T-helper 9 cell (primary cell): ENCODE results near the gene MOBP.
"Not testable (repeated sequence)": the region's sequence is repeated elsewhere in the genome, so short reads cannot be mapped to it uniquely, and the experiment has no call there.

Experiments used
- DNase-seq: peaks from one replicate; pipeline ENCODE4 v3.0.0-alpha.2; 2020

The MOBP gene

GRCh38 chr3:39453134-39453533, 14.3 kb upstream of the MOBP start:
- no peak for DNase-seq

- not testable (repeated sequence) for DNase-seq
These were observed 13.6 kb upstream of the MOBP start for GRCh38 chr3:39453872-39454271.

GRCh38 chr3:39454591-39455217, 12.8 kb upstream of the MOBP start:
- no peak for DNase-seq

GRCh38 chr3:39456159-39456558, 11.3 kb upstream of the MOBP start:
- no peak for DNase-seq

- no peak for DNase-seq
These were observed 10.1 kb upstream of the MOBP start for GRCh38 chr3:39457361-39457760.

GRCh38 chr3:39458579-39458978, 8.9 kb upstream of the MOBP start:
- not testable (repeated sequence) for DNase-seq

GRCh38 chr3:39460677-39461076, 6.8 kb upstream of the MOBP start:
- no peak for DNase-seq

GRCh38 chr3:39463269-39463668, 4.2 kb upstream of the MOBP start:
- no peak for DNase-seq

GRCh38 chr3:39466988-39467387, 492 bp upstream of the MOBP start:
- DNase-seq: no peak

- DNase-seq: no peak
These were observed 592 bp downstream of the MOBP start for GRCh38 chr3:39468108-39468436.

GRCh38 chr3:39469258-39469657, 1.8 kb downstream of the MOBP start:
- DNase-seq: no peak

- no peak for DNase-seq
These were observed 2.5 kb downstream of the MOBP start for GRCh38 chr3:39469945-39470344.

GRCh38 chr3:39471652-39472051, 4.2 kb downstream of the MOBP start:
- no peak for DNase-seq

GRCh38 chr3:39473452-39474125, 6.1 kb downstream of the MOBP start:
- no peak for DNase-seq

GRCh38 chr3:39474126-39474515, 6.6 kb downstream of the MOBP start:
- no peak for DNase-seq

GRCh38 chr3:39476783-39477182, 9.3 kb downstream of the MOBP start:
- DNase-seq: no peak

- DNase-seq: no peak
These were observed 10.7 kb downstream of the MOBP start for GRCh38 chr3:39478226-39478625.

GRCh38 chr3:39479701-39480414, 12.4 kb downstream of the MOBP start:
- DNase-seq: no peak

- DNase-seq: no peak
These were observed 18.1 kb downstream of the MOBP start for GRCh38 chr3:39485547-39485946.

GRCh38 chr3:39491014-39491413, 23.5 kb downstream of the MOBP start:
- DNase-seq: no peak

- no peak for DNase-seq
These were observed 24.4 kb downstream of the MOBP start for GRCh38 chr3:39491733-39492350.

GRCh38 chr3:39494781-39495180, 27.3 kb downstream of the MOBP start:
- DNase-seq: no peak

GRCh38 chr3:39497753-39498152, 30.3 kb downstream of the MOBP start:
- DNase-seq: no peak
